ENCODE results near the gene APOL5. TPM values are rescaled to one million over a fixed set of nuclear protein-coding genes. Genes with fewer than 3 reads are reported as not detected.

The APOL5 gene
- total RNA-seq, 2 experiments from 2014 or later: not detected

Other genes with a start within 250 kb of the APOL5 start
- not detected for gene RASD2, start 177.0 kb upstream of the APOL5 start, total RNA-seq
- not detected for gene MB, start 100.5 kb upstream of the APOL5 start, total RNA-seq
- gene APOL6, start 69.4 kb upstream of the APOL5 start, total RNA-seq: 10 to 100 TPM; 33.6 to 33.8 TPM